ENCODE measurements around the gene SRL.

Gene SRL

GRCh38 chr16:4152267-4152666 is 89.6 kb downstream of the SRL start:
- Mint-ChIP-seq H3K4me3 (no peak overlapping the region), H3K27ac (no peak overlapping the region), H3K36me3 (no peaks in the 10 kb centered on the region), H3K4me1 (no peaks in the 10 kb centered on the region), H3K9me3 (no peaks in the 10 kb centered on the region)
- ATAC-seq (no peak), DNase-seq (ENCODE audit: low spot score in 2 of 2) (no peak)

- no peak overlapping the region for H3K27ac Mint-ChIP-seq
- ATAC-seq, result no peak
- DNase-seq (ENCODE audit: low spot score in 2 of 2), result no peak
- H3K4me1 Mint-ChIP-seq, result no peaks in the 10 kb centered on the region
- H3K4me3 Mint-ChIP-seq, result no peak overlapping the region
- H3K9me3 Mint-ChIP-seq, result no peaks in the 10 kb centered on the region
- H3K36me3 Mint-ChIP-seq, result no peaks in the 10 kb centered on the region
Observed at GRCh38 chr16:4147236-4147635, 94.6 kb downstream of the SRL start.

- Mint-ChIP-seq H3K4me3 (no peak overlapping the region), H3K4me1 (no peaks in the 10 kb centered on the region), H3K27ac (no peak overlapping the region), H3K36me3 (no peaks in the 10 kb centered on the region), H3K9me3 (no peaks in the 10 kb centered on the region)
- ATAC-seq, result peak; percentile 79
- peak in 1 of 2 donors; percentile 51 for DNase-seq (ENCODE audit: low spot score in 2 of 2)
Observed at GRCh38 chr16:4142268-4142667, 99.6 kb downstream of the SRL start.

- no peaks in the 10 kb centered on the region for H3K4me1 Mint-ChIP-seq
- no peaks in the 10 kb centered on the region for H3K9me3 Mint-ChIP-seq
- no peak overlapping the region for H3K4me3 Mint-ChIP-seq
- H3K27ac Mint-ChIP-seq, result no peak overlapping the region
- H3K36me3 Mint-ChIP-seq, result no peaks in the 10 kb centered on the region
- ATAC-seq (no peak), DNase-seq (ENCODE audit: low spot score in 2 of 2) (no peak)
Observed at GRCh38 chr16:4141604-4142003, 100.3 kb downstream of the SRL start.

- Mint-ChIP-seq H3K27ac (peak overlapping the region; percentile 16), H3K36me3 (no peaks in the 10 kb centered on the region), H3K4me3 (no peak overlapping the region), H3K4me1 (peaks cover 5% of the 10 kb centered on the region), H3K9me3 (no peaks in the 10 kb centered on the region)
- no peak for ATAC-seq
- no peak for DNase-seq (ENCODE audit: low spot score in 2 of 2)
Observed at GRCh38 chr16:4140652-4141051, 101.2 kb downstream of the SRL start.

GRCh38 chr16:4139968-4140367 is 101.9 kb downstream of the SRL start:
- Mint-ChIP-seq H3K4me1 (peaks cover 5% of the 10 kb centered on the region), H3K9me3 (no peaks in the 10 kb centered on the region), H3K36me3 (no peaks in the 10 kb centered on the region), H3K27ac (peak overlapping the region; percentile 16), H3K4me3 (no peak overlapping the region)
- DNase-seq (ENCODE audit: low spot score in 2 of 2) (no peak), ATAC-seq (no peak)

Measured in stimulated activated effector memory CD8-positive, alpha-beta T cell treated with anti-CD3 and anti-CD28 coated beads, Interleukin-12 subunit alpha, Interleukin-12 subunit beta, amount 100 ng/mL, for 72 hours (primary cell).